Spleen (tissue), 11 donors: Measurements from ENCODE around the gene CCL28. TPM values are rescaled to one million over a fixed set of nuclear protein-coding genes. Genes with fewer than 3 reads are reported as not detected.

Source experiments
- DNase-seq: peaks from one replicate; pipeline ENCODE4 v3.0.0-alpha.2; 2020
- H3K27ac ChIP-seq, 8 donors: fragments of 200-600 bp; sonication (generic) in 7 of 8; 1 replicate in 4 of 8; 2 replicates in 4 of 8; pipeline versions ENCODE4 v1.5.0 to v1.8.0; 2016 to 2021; ENCODE audit warnings: inconsistent platforms in 4 of 8, mild to moderate bottlenecking in 4 of 8, moderate library complexity in 1 of 8
- H3K27me3 ChIP-seq, 7 donors: fragments of 200-600 bp; sonication (generic) in 6 of 7; replicated peaks in 1 of 7; 1 replicate in 4 of 7; 2 replicates in 3 of 7; pipeline versions ENCODE4 v1.5.0 to v1.8.0; 2016 to 2021; ENCODE audit warnings: inconsistent platforms in 3 of 7, mild to moderate bottlenecking in 1 of 7
- H3K36me3 ChIP-seq, 6 donors: fragments of 200-600 bp; sonication (generic) in 5 of 6; 1 replicate in 4 of 6; 2 replicates in 2 of 6; pipeline versions ENCODE4 v1.5.0 to v1.8.0; 2016 to 2021; ENCODE audit warnings: inconsistent platforms in 2 of 6
- H3K4me1 ChIP-seq, 6 donors: fragments of 200-600 bp; sonication (generic) in 5 of 6; 1 replicate in 3 of 6; 2 replicates in 3 of 6; pipeline versions ENCODE4 v1.5.0 to v1.8.0; 2016 to 2021; ENCODE audit warnings: inconsistent platforms in 3 of 6
- H3K4me3 ChIP-seq, 8 donors: fragments of 200-600 bp; sonication (generic) in 7 of 8; 1 replicate in 4 of 8; 2 replicates in 4 of 8; pipeline versions ENCODE4 v1.5.0 to v1.8.0; 2016 to 2021; ENCODE audit warnings: inconsistent platforms in 4 of 8, mild to moderate bottlenecking in 4 of 8, moderate library complexity in 2 of 8
- H3K9me3 ChIP-seq, 8 donors: fragments of 200-600 bp; sonication (generic) in 7 of 8; 1 replicate in 4 of 8; 2 replicates in 4 of 8; pipeline versions ENCODE4 v1.5.0 to v1.8.0; 2016 to 2021; ENCODE audit warnings: inconsistent platforms in 4 of 8
- POLR2A ChIP-seq, 3 donors: fragments of 450-650 bp; IDR thresholded peaks; one replicate each; pipeline ENCODE4 v1.5.1; 2017; ENCODE audit warnings: antibody characterized with exemption in 3 of 3, mild to moderate bottlenecking in 1 of 3
- POLR2AphosphoS5 ChIP-seq, 3 donors: sonication (generic); formaldehyde crosslinking; IDR thresholded peaks; one replicate each; pipeline ENCODE4 v1.5.1; 2017; ENCODE audit warnings: antibody characterized with exemption in 3 of 3
- WGBS, 5 donors: extraction: QIAGEN DNeasy Blood & Tissue Kit in 3 of 5; methylation state at CpG; one replicate each; pipeline versions ENCODE4 v1.1.5 to v1.1.7; 2013 to 2018; 5-methylcytosine and 5-hydroxymethylcytosine counted together
- intact Hi-C: fragments of 100-400 bp; cut with DNase I; formaldehyde crosslinking; loops from one replicate; pipeline ENCODE4 v1.15.0; 2023; ENCODE audit warnings: low total_unique reads
- polyA plus RNA-seq, 3 donors: library from polyadenylated mRNA; stranded (reverse); fragments of 200-250 nt; gene quantifications; one replicate each; pipeline ENCODE4 v1.2.1, GENCODE V29; 2013
- total RNA-seq, 7 donors: library from RNA; depleted of rRNA in 3 of 7; stranded (reverse); fragments of >200 nt in 3 of 7; fragmentation: NEBNext Ultra II Directional in 4 of 7; extraction: Animal tissue kit (Norgen Biotek cat#: 25700) in 4 of 7; gene quantifications; one replicate each; pipeline versions ENCODE4 v1.1.0 to v1.2.1, GENCODE V29; 2016 to 2021
- TF ChIP-seq, protein P1 (sequence below), 11 experiments: fragments of 200-600 bp in 7 of 11; fragments of 450-650 bp in 4 of 11; sonication (generic) in 4 of 11; IDR thresholded peaks in 8 of 11; conservative IDR thresholded peaks in 3 of 11; 1 replicate in 7 of 11; 2 replicates in 4 of 11; pipeline versions ENCODE4 v1.4.0 to v1.8.0; 2016 to 2021; ENCODE audit warnings: antibody characterized with exemption in 11 of 11, inconsistent platforms in 4 of 11, mild to moderate bottlenecking in 1 of 11
- donor health status: healthy with polysubstance abuse.
- donor health status: DM: no; HTN: no; CAD: no; lungs with moderate emphysema.
- donor health status: DM: no; HTN: no; CAD: no.
- donor health status: Bipolar disorder and iron deficiency.
- donor health status: healthy.
- donor health status: DM: no; HTN: no; CAD: no.
- donor health status: DM: yes; HTN: yes; CAD: no.

Gene CCL28
- total and polyA plus RNA-seq, 10 donors: 3.7 to 17.1 (median 11.6) TPM

DNA sequence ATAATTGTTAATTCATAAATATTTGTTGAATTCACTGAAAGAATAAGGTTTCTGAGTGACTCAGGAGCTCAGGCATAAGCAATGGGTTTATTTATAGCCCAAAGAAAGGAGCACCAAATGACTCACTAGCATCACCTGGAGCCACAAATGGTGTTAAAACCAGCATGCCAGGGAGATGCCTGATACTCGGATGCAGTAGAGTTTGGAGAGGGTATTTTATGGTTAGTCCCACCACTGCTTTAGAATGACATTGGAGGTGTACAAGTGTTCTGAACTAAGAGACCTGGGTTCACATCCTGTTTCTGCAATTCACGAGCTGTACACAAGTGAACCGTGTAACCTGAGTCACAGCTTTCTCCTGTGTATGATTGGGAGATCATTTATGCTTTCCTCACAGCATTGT is 25.2 kb downstream of the CCL28 start:
- peaks cover 0 to 12% (median 7%) of the 10 kb centered on the region in 6 donors for H3K4me1 ChIP-seq
- H3K4me3 ChIP-seq: no peak overlapping the region
- intact Hi-C loops: loop anchor here (10.0 kb wide), 1 partner anchor 162 kb away; no protein-coding TSS in a partner anchor
- no peak for DNase-seq
- peaks cover 0 to 32% (median 0%) of the 10 kb centered on the region in 6 donors for H3K36me3 ChIP-seq
- 63 to 76% (median 67%) methylated on average over 3 of the region's 3 CpGs for WGBS, 5 donors
- H3K9me3 ChIP-seq: no peaks in the 10 kb centered on the region
- TF ChIP-seq POLR2AphosphoS5 (IDR thresholded peaks at IDR 0.05): no peak
- TF ChIP-seq, protein P1, sequence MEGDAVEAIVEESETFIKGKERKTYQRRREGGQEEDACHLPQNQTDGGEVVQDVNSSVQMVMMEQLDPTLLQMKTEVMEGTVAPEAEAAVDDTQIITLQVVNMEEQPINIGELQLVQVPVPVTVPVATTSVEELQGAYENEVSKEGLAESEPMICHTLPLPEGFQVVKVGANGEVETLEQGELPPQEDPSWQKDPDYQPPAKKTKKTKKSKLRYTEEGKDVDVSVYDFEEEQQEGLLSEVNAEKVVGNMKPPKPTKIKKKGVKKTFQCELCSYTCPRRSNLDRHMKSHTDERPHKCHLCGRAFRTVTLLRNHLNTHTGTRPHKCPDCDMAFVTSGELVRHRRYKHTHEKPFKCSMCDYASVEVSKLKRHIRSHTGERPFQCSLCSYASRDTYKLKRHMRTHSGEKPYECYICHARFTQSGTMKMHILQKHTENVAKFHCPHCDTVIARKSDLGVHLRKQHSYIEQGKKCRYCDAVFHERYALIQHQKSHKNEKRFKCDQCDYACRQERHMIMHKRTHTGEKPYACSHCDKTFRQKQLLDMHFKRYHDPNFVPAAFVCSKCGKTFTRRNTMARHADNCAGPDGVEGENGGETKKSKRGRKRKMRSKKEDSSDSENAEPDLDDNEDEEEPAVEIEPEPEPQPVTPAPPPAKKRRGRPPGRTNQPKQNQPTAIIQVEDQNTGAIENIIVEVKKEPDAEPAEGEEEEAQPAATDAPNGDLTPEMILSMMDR (IDR thresholded peaks at IDR 0.05 in 8 of 11, conservative IDR thresholded peaks at IDR 0.05 in 3 of 11): no peak
- TF ChIP-seq POLR2A (IDR thresholded peaks at IDR 0.05): no peak
- no peaks in the 10 kb centered on the region for H3K27me3 ChIP-seq
- no peak overlapping the region for H3K27ac ChIP-seq

DNA sequence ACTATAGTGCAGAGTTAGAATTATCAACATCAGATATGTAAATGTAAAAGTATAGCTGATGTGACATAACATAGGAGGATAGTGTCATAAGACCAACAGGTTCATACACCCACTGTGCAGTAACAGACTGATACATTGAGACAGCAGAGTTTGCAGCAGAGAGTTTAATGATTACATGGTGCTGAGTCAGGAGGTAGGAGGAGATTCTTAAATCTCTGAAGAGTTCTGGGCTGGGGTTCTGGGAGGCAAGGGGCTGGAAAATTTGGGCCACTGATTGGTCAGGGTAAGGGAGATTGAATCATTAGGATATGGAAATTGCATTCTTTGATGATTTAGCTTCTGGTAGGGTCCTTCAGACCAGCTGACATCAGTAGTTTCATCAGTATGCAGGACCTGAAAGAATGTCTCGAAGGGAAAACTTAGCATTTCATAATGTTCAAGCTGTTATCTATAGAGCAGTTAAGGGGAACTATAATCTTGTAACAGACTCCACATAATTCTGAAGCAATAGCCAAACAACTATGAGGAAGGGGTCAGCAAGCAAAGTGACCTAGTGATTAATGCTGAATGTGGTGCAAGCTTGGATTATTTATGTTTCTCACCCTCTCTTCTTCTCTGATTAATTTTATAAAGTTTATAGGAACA is 35.6 kb downstream of the CCL28 start:
- WGBS, 5 donors: 50 to 74% (median 68%) methylated on average over 1 of the region's 1 CpG
- H3K27me3 ChIP-seq: no peaks in the 10 kb centered on the region
- no peak overlapping the region for H3K4me3 ChIP-seq
- TF ChIP-seq POLR2AphosphoS5 (IDR thresholded peaks at IDR 0.05) (no peak), POLR2A (IDR thresholded peaks at IDR 0.05) (no peak)
- TF ChIP-seq, protein P1 (IDR thresholded peaks at IDR 0.05 in 8 of 11, conservative IDR thresholded peaks at IDR 0.05 in 3 of 11): no peak
- no peak for DNase-seq
- intact Hi-C loops: no loop called here
- no peak overlapping the region for H3K27ac ChIP-seq
- H3K36me3 ChIP-seq: peaks cover 0 to 51% (median 12%) of the 10 kb centered on the region in 6 donors
- H3K4me1 ChIP-seq: no peaks in the 10 kb centered on the region
- no peaks in the 10 kb centered on the region for H3K9me3 ChIP-seq

DNA sequence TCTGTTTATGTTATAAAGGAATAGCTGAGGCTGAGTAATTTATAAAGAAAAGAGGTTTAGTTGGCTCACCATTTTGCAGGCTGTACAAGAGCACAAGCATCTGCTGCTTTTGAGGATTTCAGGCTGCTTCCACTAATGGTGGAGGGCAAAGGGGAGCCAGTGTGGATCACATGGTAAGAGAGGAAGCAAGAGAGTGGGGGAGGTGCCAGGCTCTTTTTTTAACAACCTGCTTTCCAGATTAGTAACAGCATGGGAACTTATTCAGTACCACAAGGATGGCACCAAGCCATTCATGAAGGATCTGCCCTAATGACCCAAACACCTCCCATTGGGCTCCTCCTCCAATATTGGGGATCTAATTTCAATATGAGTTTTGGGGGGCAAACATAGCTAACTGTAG is 40.4 kb downstream of the CCL28 start:
- Histone ChIP-seq H3K27me3 (no peaks in the 10 kb centered on the region), H3K4me3 (no peak overlapping the region), H3K4me1 (no peaks in the 10 kb centered on the region), H3K27ac (no peak overlapping the region), H3K9me3 (no peaks in the 10 kb centered on the region), H3K36me3 (peaks cover 0 to 12% (median 0%) of the 10 kb centered on the region in 6 donors)
- DNase-seq: no peak
- no peak for TF ChIP-seq POLR2A (IDR thresholded peaks at IDR 0.05)
- no peak for TF ChIP-seq POLR2AphosphoS5 (IDR thresholded peaks at IDR 0.05)
- TF ChIP-seq, protein P1 (IDR thresholded peaks at IDR 0.05 in 8 of 11, conservative IDR thresholded peaks at IDR 0.05 in 3 of 11): no peak
- intact Hi-C loops: no loop called here

DNA sequence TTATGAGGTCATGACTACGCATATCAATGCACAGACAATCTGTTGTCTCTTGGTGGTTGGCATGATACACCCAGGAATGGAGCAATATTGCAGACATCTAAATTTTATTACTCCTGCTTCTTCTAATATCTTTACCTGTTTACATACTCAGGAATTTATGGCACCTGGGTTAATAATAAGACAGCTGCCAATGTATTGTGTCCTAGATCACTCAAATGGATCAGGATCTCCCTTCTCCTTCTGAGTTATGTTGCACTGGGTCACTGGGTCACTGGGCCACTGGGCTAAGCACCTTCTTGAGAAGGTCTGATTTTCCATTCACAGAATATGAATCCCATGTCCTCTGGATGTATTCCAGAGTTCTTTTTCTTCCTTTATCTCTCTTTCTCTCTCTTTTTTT is 41.8 kb downstream of the CCL28 start:
- Histone ChIP-seq H3K27me3 (no peaks in the 10 kb centered on the region), H3K27ac (no peak overlapping the region), H3K4me3 (no peak overlapping the region), H3K36me3 (no peaks in the 10 kb centered on the region), H3K9me3 (no peaks in the 10 kb centered on the region), H3K4me1 (no peaks in the 10 kb centered on the region)
- TF ChIP-seq POLR2A (IDR thresholded peaks at IDR 0.05): no peak
- TF ChIP-seq, protein P1 (IDR thresholded peaks at IDR 0.05 in 8 of 11, conservative IDR thresholded peaks at IDR 0.05 in 3 of 11): no peak
- no peak for DNase-seq
- 92 to 100% (median 97%) methylated on average over 1 of the region's 1 CpG for WGBS, 5 donors
- intact Hi-C loops: no loop called here
